ENCODE data around the gene ZW10.

DNA sequence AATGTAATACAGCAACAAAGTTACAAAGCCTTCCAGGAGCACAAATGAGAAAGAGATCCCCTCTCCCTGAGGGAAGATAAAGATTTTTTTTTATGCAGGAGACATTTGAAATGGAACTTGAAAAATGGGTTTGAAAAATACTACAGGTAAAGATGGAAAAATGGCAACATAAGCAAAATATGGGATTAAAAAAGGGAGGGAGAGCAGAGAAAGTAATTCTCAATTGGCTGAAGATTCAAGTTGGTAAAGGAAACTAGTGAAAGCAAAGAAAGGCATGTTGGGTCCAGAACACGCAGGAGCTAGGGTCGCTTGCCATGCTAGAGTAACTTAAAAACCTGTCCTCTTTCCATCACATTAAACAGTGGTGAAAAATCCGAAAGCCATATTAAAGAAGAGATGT is 1.5 kb downstream of the ZW10 start:
- TF ChIP-seq, protein P1, sequence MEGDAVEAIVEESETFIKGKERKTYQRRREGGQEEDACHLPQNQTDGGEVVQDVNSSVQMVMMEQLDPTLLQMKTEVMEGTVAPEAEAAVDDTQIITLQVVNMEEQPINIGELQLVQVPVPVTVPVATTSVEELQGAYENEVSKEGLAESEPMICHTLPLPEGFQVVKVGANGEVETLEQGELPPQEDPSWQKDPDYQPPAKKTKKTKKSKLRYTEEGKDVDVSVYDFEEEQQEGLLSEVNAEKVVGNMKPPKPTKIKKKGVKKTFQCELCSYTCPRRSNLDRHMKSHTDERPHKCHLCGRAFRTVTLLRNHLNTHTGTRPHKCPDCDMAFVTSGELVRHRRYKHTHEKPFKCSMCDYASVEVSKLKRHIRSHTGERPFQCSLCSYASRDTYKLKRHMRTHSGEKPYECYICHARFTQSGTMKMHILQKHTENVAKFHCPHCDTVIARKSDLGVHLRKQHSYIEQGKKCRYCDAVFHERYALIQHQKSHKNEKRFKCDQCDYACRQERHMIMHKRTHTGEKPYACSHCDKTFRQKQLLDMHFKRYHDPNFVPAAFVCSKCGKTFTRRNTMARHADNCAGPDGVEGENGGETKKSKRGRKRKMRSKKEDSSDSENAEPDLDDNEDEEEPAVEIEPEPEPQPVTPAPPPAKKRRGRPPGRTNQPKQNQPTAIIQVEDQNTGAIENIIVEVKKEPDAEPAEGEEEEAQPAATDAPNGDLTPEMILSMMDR (IDR thresholded peaks at IDR 0.05; ENCODE audit: insufficient read depth, low read length, poor library complexity, severe bottlenecking), result no peak
- TF ChIP-seq EZH2phosphoT487 (conservative IDR thresholded peaks at IDR 0.05; ENCODE audit: low read length), result no peak
